PC-9 (cell line): ENCODE results near the gene AGBL3.

Experiments used
- EZH2 ChIP-seq: fragments of 200-600 bp; sonication (generic); IDR thresholded peaks from 2 replicates; pipeline ENCODE4 v1.8.0; 2017; ENCODE audit warnings: antibody characterized with exemption, low read depth
- TF ChIP-seq, protein P1 (sequence below): fragments of 200-600 bp; sonication (generic); conservative IDR thresholded peaks from 2 replicates; pipeline ENCODE4 v1.6.1; 2017; ENCODE audit warnings: mixed run types, antibody characterized with exemption, mild to moderate bottlenecking, moderate library complexity

DNA sequence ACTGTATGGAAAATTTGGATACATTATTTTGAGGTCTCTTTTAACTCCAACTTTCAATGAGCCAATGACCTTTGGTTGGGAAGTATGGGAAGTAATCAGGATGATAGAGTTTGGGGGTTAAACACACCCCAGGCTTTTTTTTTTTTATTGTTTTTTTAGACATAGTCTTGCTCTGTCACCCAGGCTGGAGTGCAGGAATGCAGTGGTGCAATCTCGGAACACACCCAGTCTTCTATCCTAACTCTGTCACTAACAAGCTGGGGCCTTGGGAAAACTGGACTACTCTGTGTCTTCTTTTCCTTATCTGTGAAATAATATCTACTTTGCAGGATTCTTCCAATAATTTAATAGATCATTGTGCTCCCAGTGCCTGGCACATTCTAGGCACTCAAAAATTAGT, 37.6 kb upstream of the AGBL3 start:
- TF ChIP-seq, protein P1, sequence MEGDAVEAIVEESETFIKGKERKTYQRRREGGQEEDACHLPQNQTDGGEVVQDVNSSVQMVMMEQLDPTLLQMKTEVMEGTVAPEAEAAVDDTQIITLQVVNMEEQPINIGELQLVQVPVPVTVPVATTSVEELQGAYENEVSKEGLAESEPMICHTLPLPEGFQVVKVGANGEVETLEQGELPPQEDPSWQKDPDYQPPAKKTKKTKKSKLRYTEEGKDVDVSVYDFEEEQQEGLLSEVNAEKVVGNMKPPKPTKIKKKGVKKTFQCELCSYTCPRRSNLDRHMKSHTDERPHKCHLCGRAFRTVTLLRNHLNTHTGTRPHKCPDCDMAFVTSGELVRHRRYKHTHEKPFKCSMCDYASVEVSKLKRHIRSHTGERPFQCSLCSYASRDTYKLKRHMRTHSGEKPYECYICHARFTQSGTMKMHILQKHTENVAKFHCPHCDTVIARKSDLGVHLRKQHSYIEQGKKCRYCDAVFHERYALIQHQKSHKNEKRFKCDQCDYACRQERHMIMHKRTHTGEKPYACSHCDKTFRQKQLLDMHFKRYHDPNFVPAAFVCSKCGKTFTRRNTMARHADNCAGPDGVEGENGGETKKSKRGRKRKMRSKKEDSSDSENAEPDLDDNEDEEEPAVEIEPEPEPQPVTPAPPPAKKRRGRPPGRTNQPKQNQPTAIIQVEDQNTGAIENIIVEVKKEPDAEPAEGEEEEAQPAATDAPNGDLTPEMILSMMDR: no peak
- TF ChIP-seq EZH2: no peak
